ENCODE data around the gene EXOC3L4. TPM values are rescaled to one million over a fixed set of nuclear protein-coding genes. Genes with fewer than 3 reads are reported as not detected.

The EXOC3L4 gene
- total RNA-seq, 1 experiment from 2014 or later, result not detected

DNA sequence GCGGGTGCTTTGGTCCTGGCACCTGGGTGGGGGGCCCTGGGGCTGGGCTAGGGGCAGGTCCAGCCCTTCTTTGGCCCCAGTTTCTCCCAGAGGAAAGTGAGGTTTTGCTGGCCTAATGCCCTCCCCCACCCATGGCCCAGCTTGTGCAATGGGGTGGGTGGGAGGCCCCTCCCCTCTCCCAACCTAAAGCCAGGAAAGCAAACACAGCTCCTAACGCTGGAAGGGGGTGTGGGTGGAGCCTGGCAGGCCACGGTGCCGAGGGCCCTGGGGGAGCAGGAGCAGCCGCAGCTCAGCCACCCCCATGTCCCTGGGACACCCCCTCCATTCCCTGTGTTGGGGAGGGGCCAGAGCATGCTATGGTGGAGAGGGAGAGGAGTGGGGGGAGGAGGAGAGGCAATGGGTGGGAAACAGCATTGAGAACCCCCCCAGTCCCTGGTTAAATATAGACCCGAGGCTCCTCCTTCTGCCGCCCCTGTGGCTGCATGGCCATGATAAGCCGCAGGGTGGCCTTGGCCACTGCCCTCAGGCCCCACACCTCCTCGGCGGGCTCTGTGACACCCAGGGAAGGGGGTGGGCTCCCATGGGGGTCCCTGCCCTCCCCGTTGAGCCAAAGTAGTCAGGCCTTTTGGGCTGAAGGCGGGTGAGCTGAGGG lies 4.7 kb downstream of the EXOC3L4 start:
- H3K9me2 ChIP-seq (ENCODE audit: insufficient read depth), result no peaks in the 10 kb centered on the region
- H3K9ac ChIP-seq (ENCODE audit: low read length), result no peak overlapping the region
- no peak overlapping the region for H3K4me2 ChIP-seq (ENCODE audit: low read length)
- RAD21 ChIA-PET (ENCODE audit: low non-redundant PET in 1 of 2, low total read pairs in 2 of 2, uncharacterized antibody in 2 of 2, unreplicated experiment in 2 of 2), result interaction anchor here in 1 of 2 experiments (0.7 kb wide), 1 partner anchor 35 kb away, joined by 3 read pairs; no protein-coding TSS in a partner anchor
- no peaks in the 10 kb centered on the region for H3K27me3 ChIP-seq (ENCODE audit: insufficient read depth, low read length)
- ATAC-seq (no peak), DNase-seq (ENCODE audit: low read depth, low spot score) (no peak)
- H3K4me3 ChIP-seq (replicated peaks in 1 of 2; ENCODE audit: low read depth in 1 of 2, low read length in 2 of 2), result no peak overlapping the region
- H3K9me3 ChIP-seq (ENCODE audit: control insufficient read depth in 1 of 2, insufficient read depth in 1 of 2, low read depth in 1 of 2, low read length in 2 of 2), result no peaks in the 10 kb centered on the region
- CTCF ChIA-PET, result no interaction called here
- peaks cover 5 to 10% of the 10 kb centered on the region in 2 experiments; a peak in 2 of 4 replicates for H3K4me1 ChIP-seq (ENCODE audit: control insufficient read depth in 1 of 2, insufficient read depth in 2 of 2, low read length in 2 of 2)
- intact Hi-C loops (cut with micrococcal nuclease), result no loop called here
- no peaks in the 10 kb centered on the region for H3K36me3 ChIP-seq (ENCODE audit: control insufficient read depth in 1 of 2, insufficient read depth in 2 of 2, low read length in 2 of 2)
- BruUV-seq (replicated peaks), result no TSS peak
- no peaks in the 10 kb centered on the region for H3K79me2 ChIP-seq (ENCODE audit: insufficient read depth, low read length)
- H3K27ac ChIP-seq (ENCODE audit: low read depth, low read length), result no peak overlapping the region
- POLR2A ChIA-PET, result no interaction called here
- no peaks in the 10 kb centered on the region for H4K20me1 ChIP-seq (ENCODE audit: insufficient read depth)
- no peak for TF ChIP-seq SRF (IDR thresholded peaks at IDR 0.05; ENCODE audit: low read depth)
- no peak for TF ChIP-seq ZBTB33 (IDR thresholded peaks at IDR 0.05; ENCODE audit: extremely low read depth, insufficient replicate concordance, low read length)
- TF ChIP-seq TCF7L2 (IDR thresholded peaks at IDR 0.05; ENCODE audit: borderline replicate concordance, extremely low read depth, insufficient read depth, insufficient read length), result no peak
- TF ChIP-seq CBX3 (IDR thresholded peaks at IDR 0.05; ENCODE audit: low read depth), result no peak
- TF ChIP-seq POLR2A (IDR thresholded peaks at IDR 0.05; ENCODE audit: borderline replicate concordance, extremely low read depth, insufficient read depth, insufficient read length), result no peak
- no peak for TF ChIP-seq SIN3A (IDR thresholded peaks at IDR 0.05; ENCODE audit: low read depth)
- TF ChIP-seq ELF1 (IDR thresholded peaks at IDR 0.05; ENCODE audit: borderline replicate concordance, low read depth), result no peak
- no peak for TF ChIP-seq RAD21 (IDR thresholded peaks at IDR 0.05; ENCODE audit: low read depth)
- no peak overlapping the region for H2AFZ ChIP-seq (ENCODE audit: low read depth, low read length, poor library complexity, severe bottlenecking)

All from HCT116 (cell line).